ENCODE data around the gene OR52J3.

DNA sequence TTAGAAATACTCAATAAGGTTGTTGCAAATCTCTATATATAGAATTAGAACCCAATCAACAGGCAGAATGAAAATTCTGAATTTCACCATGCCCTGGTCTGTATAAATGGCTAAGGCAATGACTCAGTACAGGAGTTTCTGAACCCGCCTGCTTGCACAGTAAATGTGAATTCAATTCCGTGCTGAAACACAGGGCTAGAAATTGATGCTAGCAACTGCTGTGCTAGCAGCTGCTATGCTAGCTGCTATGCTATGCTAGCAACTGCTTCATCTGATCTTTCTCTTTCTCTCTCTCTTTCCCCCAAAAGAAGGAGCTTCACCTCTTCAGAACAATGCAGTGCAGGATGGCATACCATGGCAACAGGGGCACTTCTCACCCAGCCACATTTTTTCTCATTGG is 9.7 kb upstream of the OR52J3 start:
- TF ChIP-seq GATA2 (IDR thresholded peaks at IDR 0.05; ENCODE audit: low read depth, low read length) (no peak), GATA3 (IDR thresholded peaks at IDR 0.05; ENCODE audit: low read depth, low read length) (no peak)

Measured in SH-SY5Y (cell line).